Adrenal gland (tissue), 12 donors: ENCODE results near the gene HEPN1. TPM values are rescaled to one million over a fixed set of nuclear protein-coding genes. Genes with fewer than 3 reads are reported as not detected.

Experiments used
- DNase-seq, 7 donors: peaks; one replicate each; pipeline ENCODE4 v3.0.0-alpha.2; 2019 to 2020
- H3K27ac ChIP-seq, 5 donors: fragments of 200-600 bp; sonication (generic) in 4 of 5; 1 replicate in 3 of 5; 2 replicates in 2 of 5; pipeline versions ENCODE4 v1.5.1 to v1.8.0; 2016 to 2020; ENCODE audit warnings: mild to moderate bottlenecking in 1 of 5
- H3K27me3 ChIP-seq: fragments of 200-600 bp; 2 replicates; pipeline ENCODE4 v1.8.0; 2021
- H3K36me3 ChIP-seq, 2 donors: fragments of 200-600 bp; replicated peaks in 1 of 2; 1 replicate in 1 of 2; 2 replicates in 1 of 2; pipeline versions ENCODE4 v1.5.1 to v1.8.0; 2018 to 2022
- H3K4me1 ChIP-seq, 2 donors: fragments of 200-600 bp; replicated peaks in 1 of 2; 1 replicate in 1 of 2; 2 replicates in 1 of 2; pipeline versions ENCODE4 v1.5.1 to v1.8.0; 2018 to 2021
- H3K4me3 ChIP-seq, 4 donors: fragments of 200-600 bp; sonication (generic) in 3 of 4; one replicate each; pipeline ENCODE4 v1.5.1; 2016 to 2018
- H3K9me3 ChIP-seq, 3 donors: fragments of 200-600 bp; sonication (generic) in 1 of 3; replicated peaks in 1 of 3; 1 replicate in 2 of 3; 2 replicates in 1 of 3; pipeline versions ENCODE4 v1.5.1 to v1.8.0; 2016 to 2021
- POLR2A ChIP-seq, 2 donors: fragments of 450-650 bp; IDR thresholded peaks; one replicate each; pipeline ENCODE4 v1.6.1; 2017; ENCODE audit warnings: antibody characterized with exemption in 2 of 2, mild to moderate bottlenecking in 2 of 2, moderate library complexity in 1 of 2
- WGBS, 4 donors: extraction: QIAGEN DNeasy Blood & Tissue Kit in 2 of 4; methylation state at CpG; one replicate each; pipeline versions ENCODE4 v1.1.5 to v1.1.7; 2013 to 2017; 5-methylcytosine and 5-hydroxymethylcytosine counted together
- intact Hi-C, 2 donors: fragments of 100-400 bp; cut with DNase I; formaldehyde crosslinking; loops; one replicate each; pipeline versions ENCODE4 v1.14.1 to v1.15.0; 2022 to 2023
- polyA plus RNA-seq, 3 donors: library from polyadenylated mRNA; stranded (reverse); fragments of 200-250 nt in 2 of 3; fragments of 350-450 nt in 1 of 3; fragmentation: Illumina TruSeq in 1 of 3; extraction: RNeasy Lipid Tissue Mini Kit (QIAGEN cat#74804) in 1 of 3; gene quantifications; one replicate each; pipeline ENCODE4 v1.2.3, GENCODE V29; 2013 to 2014
- total RNA-seq, 9 donors: library from RNA; depleted of rRNA in 4 of 9; stranded (reverse); fragments of >200 nt in 4 of 9; fragments of 120-200 nt in 1 of 9; fragmentation: NEBNext Ultra II Directional in 1 of 9; extraction: Animal tissue kit (Norgen Biotek cat#: 25700) in 1 of 9; gene quantifications; one replicate each; pipeline versions ENCODE4 v1.1.0 to v1.2.4, GENCODE V29; 2013 to 2023
- TF ChIP-seq, protein P1 (sequence below), 6 experiments: fragments of 450-650 bp in 4 of 6; fragments of 200-600 bp in 2 of 6; sonication (generic) in 1 of 6; IDR thresholded peaks; 1 replicate in 5 of 6; 2 replicates in 1 of 6; pipeline versions ENCODE4 v1.5.1 to v1.8.0; 2016 to 2021; ENCODE audit warnings: antibody characterized with exemption in 6 of 6, mild to moderate bottlenecking in 2 of 6, moderate library complexity in 1 of 6
- donor health status: healthy with polysubstance abuse.
- donor health status: Bipolar disorder and iron deficiency.
- donor health status: DM: yes; HTN: yes; CAD: no.
- donor health status: DM: no; HTN: no; CAD: no.
- donor health status: DM: no; HTN: no; CAD: no.
- donor health status: DM: yes; HTN: yes; CAD: no.

The HEPN1 gene
- total and polyA plus RNA-seq, 12 donors: 0.07 to 0.28 TPM; not detected in 10

- TF ChIP-seq, protein P1, sequence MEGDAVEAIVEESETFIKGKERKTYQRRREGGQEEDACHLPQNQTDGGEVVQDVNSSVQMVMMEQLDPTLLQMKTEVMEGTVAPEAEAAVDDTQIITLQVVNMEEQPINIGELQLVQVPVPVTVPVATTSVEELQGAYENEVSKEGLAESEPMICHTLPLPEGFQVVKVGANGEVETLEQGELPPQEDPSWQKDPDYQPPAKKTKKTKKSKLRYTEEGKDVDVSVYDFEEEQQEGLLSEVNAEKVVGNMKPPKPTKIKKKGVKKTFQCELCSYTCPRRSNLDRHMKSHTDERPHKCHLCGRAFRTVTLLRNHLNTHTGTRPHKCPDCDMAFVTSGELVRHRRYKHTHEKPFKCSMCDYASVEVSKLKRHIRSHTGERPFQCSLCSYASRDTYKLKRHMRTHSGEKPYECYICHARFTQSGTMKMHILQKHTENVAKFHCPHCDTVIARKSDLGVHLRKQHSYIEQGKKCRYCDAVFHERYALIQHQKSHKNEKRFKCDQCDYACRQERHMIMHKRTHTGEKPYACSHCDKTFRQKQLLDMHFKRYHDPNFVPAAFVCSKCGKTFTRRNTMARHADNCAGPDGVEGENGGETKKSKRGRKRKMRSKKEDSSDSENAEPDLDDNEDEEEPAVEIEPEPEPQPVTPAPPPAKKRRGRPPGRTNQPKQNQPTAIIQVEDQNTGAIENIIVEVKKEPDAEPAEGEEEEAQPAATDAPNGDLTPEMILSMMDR (IDR thresholded peaks at IDR 0.05): no peak
- TF ChIP-seq POLR2A (IDR thresholded peaks at IDR 0.05): no peak
- intact Hi-C loops: no loop called here
- Histone ChIP-seq H3K4me1 (peaks cover 4 to 16% of the 10 kb centered on the region in 2 donors), H3K36me3 (no peaks in the 10 kb centered on the region), H3K9me3 (no peaks in the 10 kb centered on the region), H3K4me3 (no peak overlapping the region), H3K27ac (no peak overlapping the region), H3K27me3 (no peaks in the 10 kb centered on the region)
- WGBS, 4 donors: 91 to 94% (median 93%) methylated on average over 7 to 11 of the region's 11 CpGs
- DNase-seq: peak in 3 of 7 donors; percentile 14 to 43 (median 20)
Measured at GRCh38 chr11:124886476-124886875, 32.6 kb upstream of the HEPN1 start.

DNA sequence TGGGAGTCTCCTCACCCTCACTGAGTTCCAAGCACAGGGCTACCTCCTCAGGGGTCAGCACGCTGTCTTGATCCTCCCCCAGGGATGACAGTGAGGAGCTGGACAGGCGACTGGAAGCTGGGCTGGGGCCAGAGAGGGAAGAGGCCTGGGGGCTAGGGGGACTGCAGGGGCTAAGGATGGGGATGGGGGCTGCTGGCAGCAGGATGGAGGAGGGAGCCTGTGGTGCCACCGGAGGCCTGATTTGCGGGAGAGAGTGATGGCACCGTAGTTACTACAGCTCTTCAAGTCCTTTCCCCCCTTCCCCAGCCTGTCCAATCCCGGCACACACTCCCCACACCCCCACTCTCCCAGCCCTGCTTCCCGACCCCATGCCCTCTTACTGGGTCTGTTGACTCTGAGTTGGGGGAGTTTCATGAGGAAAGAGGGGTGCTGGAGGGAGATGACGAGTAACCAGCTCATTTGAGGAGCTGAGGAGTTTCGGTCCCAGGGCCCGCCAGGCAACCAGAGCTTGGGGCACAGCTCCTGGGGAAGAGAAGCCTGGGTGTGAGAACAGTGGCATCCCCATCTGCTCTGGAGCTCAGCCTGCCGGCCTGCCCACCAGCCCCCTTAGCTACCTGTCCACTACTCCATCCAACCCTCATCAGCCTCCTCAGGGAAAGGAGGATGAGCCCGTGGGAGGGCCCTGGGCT lies 31.9 kb upstream of the HEPN1 start:
- WGBS, 4 donors: 86 to 89% (median 87%) methylated on average over 10 to 12 of the region's 12 CpGs
- peak in 1 of 7 donors; percentile 27 for DNase-seq
- no peaks in the 10 kb centered on the region for H3K27me3 ChIP-seq
- no peak overlapping the region for H3K4me3 ChIP-seq
- H3K27ac ChIP-seq: no peak overlapping the region
- no peak for TF ChIP-seq POLR2A (IDR thresholded peaks at IDR 0.05)
- TF ChIP-seq, protein P1 (IDR thresholded peaks at IDR 0.05): no peak
- intact Hi-C loops: no loop called here
- H3K4me1 ChIP-seq: peaks cover 4 to 16% of the 10 kb centered on the region in 2 donors
- no peaks in the 10 kb centered on the region for H3K9me3 ChIP-seq
- no peaks in the 10 kb centered on the region for H3K36me3 ChIP-seq

DNA sequence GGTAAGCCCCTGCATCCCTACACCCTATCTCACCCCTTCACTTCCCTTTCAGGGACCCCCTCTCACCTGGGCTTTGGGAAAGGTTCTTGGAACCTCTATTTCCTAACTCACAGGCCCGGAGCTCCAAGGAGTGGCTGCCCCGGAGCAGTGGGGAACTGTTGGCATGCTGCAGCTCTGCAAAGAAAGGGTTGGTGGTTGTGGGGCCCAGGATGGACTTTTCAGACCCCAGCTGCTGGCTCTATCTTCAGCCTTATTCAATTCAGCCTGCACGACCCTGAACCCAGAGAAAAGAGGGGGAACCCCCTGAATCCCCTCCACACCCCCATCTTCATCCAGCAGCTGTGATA lies 31.4 kb upstream of the HEPN1 start:
- Histone ChIP-seq H3K27ac (no peak overlapping the region), H3K4me1 (peaks cover 4 to 14% of the 10 kb centered on the region in 2 donors), H3K9me3 (no peaks in the 10 kb centered on the region), H3K4me3 (no peak overlapping the region), H3K27me3 (no peaks in the 10 kb centered on the region), H3K36me3 (no peaks in the 10 kb centered on the region)
- peak in 1 of 7 donors; percentile 34 for DNase-seq
- intact Hi-C loops: no loop called here
- 83 to 95% (median 84%) methylated on average over 2 to 3 of the region's 3 CpGs for WGBS, 4 donors
- TF ChIP-seq POLR2A (IDR thresholded peaks at IDR 0.05): no peak
- TF ChIP-seq, protein P1 (IDR thresholded peaks at IDR 0.05): no peak

GRCh38 chr11:124889191-124890091 lies 29.6 kb upstream of the HEPN1 start:
- intact Hi-C loops: no loop called here
- no peaks in the 10 kb centered on the region for H3K27me3 ChIP-seq
- TF ChIP-seq, protein P1 (IDR thresholded peaks at IDR 0.05): no peak
- TF ChIP-seq POLR2A (IDR thresholded peaks at IDR 0.05): no peak
- no peaks in the 10 kb centered on the region for H3K9me3 ChIP-seq
- H3K4me3 ChIP-seq: no peak overlapping the region
- no peak overlapping the region for H3K27ac ChIP-seq
- 86 to 93% (median 92%) methylated on average over 2 of the region's 2 CpGs for WGBS, 4 donors
- no peak for DNase-seq
- H3K36me3 ChIP-seq: no peaks in the 10 kb centered on the region
- H3K4me1 ChIP-seq: peaks cover 4 to 5% of the 10 kb centered on the region in 2 donors
